Panc1 (cell line): ENCODE data around the gene BTBD9.

ENCODE experiments used
- CTCF ChIP-seq: fragments of 450-650 bp; IDR thresholded peaks from 2 replicates; pipeline ENCODE4 v1.5.1; 2017; ENCODE audit warnings: mild to moderate bottlenecking
- POLR2AphosphoS5 ChIP-seq: IDR thresholded peaks from 2 replicates; pipeline ENCODE4 v1.6.1; 2012; ENCODE audit warnings: mild to moderate bottlenecking, low read depth, low read length, moderate library complexity
- SIN3A ChIP-seq: IDR thresholded peaks from 2 replicates; pipeline ENCODE4 v1.6.1; 2012; ENCODE audit warnings: low read depth, mild to moderate bottlenecking, low read length, moderate library complexity, borderline replicate concordance; ENCODE audit not compliant: insufficient read depth
- TCF7L2 ChIP-seq: IDR thresholded peaks from 2 replicates; pipeline ENCODE4 v1.6.1; 2011; ENCODE audit warnings: mild to moderate bottlenecking, low read depth, low read length, inconsistent platforms
- TF ChIP-seq, protein P1 (sequence below), 2 experiments: IDR thresholded peaks; 2 replicates each; pipeline ENCODE4 v1.6.1; 2011 to 2012; ENCODE audit warnings: low read depth in 2 of 2, control low read depth in 1 of 2, low read length in 1 of 2, mild to moderate bottlenecking in 1 of 2, moderate library complexity in 1 of 2; ENCODE audit not compliant: insufficient read depth in 1 of 2

GRCh38 chr6:38306931-38307330, 332.8 kb downstream of the BTBD9 start:
- TF ChIP-seq CTCF, result no peak
- TF ChIP-seq, protein P1, sequence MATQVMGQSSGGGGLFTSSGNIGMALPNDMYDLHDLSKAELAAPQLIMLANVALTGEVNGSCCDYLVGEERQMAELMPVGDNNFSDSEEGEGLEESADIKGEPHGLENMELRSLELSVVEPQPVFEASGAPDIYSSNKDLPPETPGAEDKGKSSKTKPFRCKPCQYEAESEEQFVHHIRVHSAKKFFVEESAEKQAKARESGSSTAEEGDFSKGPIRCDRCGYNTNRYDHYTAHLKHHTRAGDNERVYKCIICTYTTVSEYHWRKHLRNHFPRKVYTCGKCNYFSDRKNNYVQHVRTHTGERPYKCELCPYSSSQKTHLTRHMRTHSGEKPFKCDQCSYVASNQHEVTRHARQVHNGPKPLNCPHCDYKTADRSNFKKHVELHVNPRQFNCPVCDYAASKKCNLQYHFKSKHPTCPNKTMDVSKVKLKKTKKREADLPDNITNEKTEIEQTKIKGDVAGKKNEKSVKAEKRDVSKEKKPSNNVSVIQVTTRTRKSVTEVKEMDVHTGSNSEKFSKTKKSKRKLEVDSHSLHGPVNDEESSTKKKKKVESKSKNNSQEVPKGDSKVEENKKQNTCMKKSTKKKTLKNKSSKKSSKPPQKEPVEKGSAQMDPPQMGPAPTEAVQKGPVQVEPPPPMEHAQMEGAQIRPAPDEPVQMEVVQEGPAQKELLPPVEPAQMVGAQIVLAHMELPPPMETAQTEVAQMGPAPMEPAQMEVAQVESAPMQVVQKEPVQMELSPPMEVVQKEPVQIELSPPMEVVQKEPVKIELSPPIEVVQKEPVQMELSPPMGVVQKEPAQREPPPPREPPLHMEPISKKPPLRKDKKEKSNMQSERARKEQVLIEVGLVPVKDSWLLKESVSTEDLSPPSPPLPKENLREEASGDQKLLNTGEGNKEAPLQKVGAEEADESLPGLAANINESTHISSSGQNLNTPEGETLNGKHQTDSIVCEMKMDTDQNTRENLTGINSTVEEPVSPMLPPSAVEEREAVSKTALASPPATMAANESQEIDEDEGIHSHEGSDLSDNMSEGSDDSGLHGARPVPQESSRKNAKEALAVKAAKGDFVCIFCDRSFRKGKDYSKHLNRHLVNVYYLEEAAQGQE (IDR thresholded peaks at IDR 0.05; ENCODE audit: insufficient read depth in 1 of 2, low read depth in 2 of 2, low read length in 1 of 2), result no peak
- no peak for TF ChIP-seq TCF7L2
- TF ChIP-seq POLR2AphosphoS5, result no peak
- TF ChIP-seq SIN3A, result no peak
